HG03432 (cell line): ENCODE results near the gene HEPHL1.

Source experiments
- ATAC-seq: cut with Tn5 transposase; IDR thresholded peaks from one replicate; pipeline ENCODE4 v1.9.1; 2021; ENCODE audit warnings: mild to moderate bottlenecking, moderate library complexity; ENCODE audit not compliant: unreplicated experiment

Gene HEPHL1

GRCh38 chr11:94129512-94130297 is 108.6 kb downstream of the HEPHL1 start:
- ATAC-seq: no peak

- ATAC-seq: no peak
Measured at GRCh38 chr11:94130298-94131046, 109.3 kb downstream of the HEPHL1 start.

GRCh38 chr11:94131047-94131717 is 110.0 kb downstream of the HEPHL1 start:
- ATAC-seq: no peak

- ATAC-seq: no peak
Measured at GRCh38 chr11:94131718-94132115, 110.6 kb downstream of the HEPHL1 start.

- ATAC-seq: no peak
Measured at GRCh38 chr11:94132152-94132558, 111.0 kb downstream of the HEPHL1 start.

GRCh38 chr11:94132823-94133408 is 111.8 kb downstream of the HEPHL1 start:
- no peak for ATAC-seq

GRCh38 chr11:94133752-94134151 is 112.6 kb downstream of the HEPHL1 start:
- ATAC-seq: no peak

- ATAC-seq: peak; percentile 77
Measured at GRCh38 chr11:94134651-94135512, 113.7 kb downstream of the HEPHL1 start.

- no peak for ATAC-seq
Measured at GRCh38 chr11:94139416-94139815, 118.3 kb downstream of the HEPHL1 start.

GRCh38 chr11:94140154-94140655 is 119.1 kb downstream of the HEPHL1 start:
- ATAC-seq: no peak

- ATAC-seq: no peak
Measured at GRCh38 chr11:94141511-94142307, 120.6 kb downstream of the HEPHL1 start.

- peak; percentile 42 for ATAC-seq
Measured at GRCh38 chr11:94142308-94143281, 121.4 kb downstream of the HEPHL1 start.

GRCh38 chr11:94144216-94144615 is 123.1 kb downstream of the HEPHL1 start:
- no peak for ATAC-seq

- ATAC-seq: no peak
Measured at GRCh38 chr11:94144664-94145063, 123.5 kb downstream of the HEPHL1 start.

- ATAC-seq: no peak
Measured at GRCh38 chr11:94145431-94145830, 124.3 kb downstream of the HEPHL1 start.

GRCh38 chr11:94145916-94146315 is 124.8 kb downstream of the HEPHL1 start:
- no peak for ATAC-seq

GRCh38 chr11:94147433-94147845 is 126.3 kb downstream of the HEPHL1 start:
- no peak for ATAC-seq

GRCh38 chr11:94148189-94148588 is 127.0 kb downstream of the HEPHL1 start:
- ATAC-seq: no peak
